Loucy (cell line): ENCODE results near the gene LY6G5B.

ENCODE experiments used
- EZH2phosphoT487 ChIP-seq: fragments of 200-600 bp; IDR thresholded peaks from 2 replicates; pipeline ENCODE4 v1.6.1; 2018; ENCODE audit warnings: antibody characterized with exemption, mild to moderate bottlenecking, moderate library complexity, borderline replicate concordance
- TF ChIP-seq, protein P1 (sequence below): fragments of 200-600 bp; sonication (generic); conservative IDR thresholded peaks from 2 replicates; pipeline ENCODE4 v1.5.1; 2014; ENCODE audit warnings: mild to moderate bottlenecking, antibody characterized with exemption, low read length

- TF ChIP-seq, protein P1, sequence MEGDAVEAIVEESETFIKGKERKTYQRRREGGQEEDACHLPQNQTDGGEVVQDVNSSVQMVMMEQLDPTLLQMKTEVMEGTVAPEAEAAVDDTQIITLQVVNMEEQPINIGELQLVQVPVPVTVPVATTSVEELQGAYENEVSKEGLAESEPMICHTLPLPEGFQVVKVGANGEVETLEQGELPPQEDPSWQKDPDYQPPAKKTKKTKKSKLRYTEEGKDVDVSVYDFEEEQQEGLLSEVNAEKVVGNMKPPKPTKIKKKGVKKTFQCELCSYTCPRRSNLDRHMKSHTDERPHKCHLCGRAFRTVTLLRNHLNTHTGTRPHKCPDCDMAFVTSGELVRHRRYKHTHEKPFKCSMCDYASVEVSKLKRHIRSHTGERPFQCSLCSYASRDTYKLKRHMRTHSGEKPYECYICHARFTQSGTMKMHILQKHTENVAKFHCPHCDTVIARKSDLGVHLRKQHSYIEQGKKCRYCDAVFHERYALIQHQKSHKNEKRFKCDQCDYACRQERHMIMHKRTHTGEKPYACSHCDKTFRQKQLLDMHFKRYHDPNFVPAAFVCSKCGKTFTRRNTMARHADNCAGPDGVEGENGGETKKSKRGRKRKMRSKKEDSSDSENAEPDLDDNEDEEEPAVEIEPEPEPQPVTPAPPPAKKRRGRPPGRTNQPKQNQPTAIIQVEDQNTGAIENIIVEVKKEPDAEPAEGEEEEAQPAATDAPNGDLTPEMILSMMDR = no peak
- TF ChIP-seq EZH2phosphoT487 = no peak
These were observed 32.8 kb upstream of the LY6G5B start for GRCh38 chr6:31636698-31637596.
